GM18511 (cell line): ENCODE results near the gene TLR2.

Source experiments
- ATAC-seq: cut with Tn5 transposase; IDR thresholded peaks from one replicate; pipeline ENCODE4 v1.9.1; 2021; ENCODE audit warnings: mild to moderate bottlenecking, moderate library complexity; ENCODE audit not compliant: unreplicated experiment

Gene TLR2

DNA sequence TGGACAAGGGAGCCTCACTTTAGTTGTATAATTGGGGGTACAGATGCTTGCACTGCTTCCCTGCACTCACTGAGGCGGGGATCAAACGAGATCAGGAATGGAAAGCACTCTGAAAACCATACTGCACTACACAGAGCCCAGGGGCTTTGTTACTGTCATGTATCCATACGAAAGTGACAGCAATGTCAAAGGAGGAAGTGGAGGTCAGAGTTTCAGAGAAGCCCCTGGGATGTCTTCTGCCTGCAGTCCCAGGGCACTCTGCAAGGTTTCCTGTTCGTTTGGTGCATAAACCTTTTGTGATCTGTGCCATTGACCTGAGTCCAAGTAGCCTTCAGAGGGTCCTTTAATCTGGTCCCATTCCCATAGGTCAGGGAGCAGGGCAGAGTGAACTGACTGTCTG, 44.6 kb downstream of the TLR2 start:
- peak; percentile 69 for ATAC-seq

DNA sequence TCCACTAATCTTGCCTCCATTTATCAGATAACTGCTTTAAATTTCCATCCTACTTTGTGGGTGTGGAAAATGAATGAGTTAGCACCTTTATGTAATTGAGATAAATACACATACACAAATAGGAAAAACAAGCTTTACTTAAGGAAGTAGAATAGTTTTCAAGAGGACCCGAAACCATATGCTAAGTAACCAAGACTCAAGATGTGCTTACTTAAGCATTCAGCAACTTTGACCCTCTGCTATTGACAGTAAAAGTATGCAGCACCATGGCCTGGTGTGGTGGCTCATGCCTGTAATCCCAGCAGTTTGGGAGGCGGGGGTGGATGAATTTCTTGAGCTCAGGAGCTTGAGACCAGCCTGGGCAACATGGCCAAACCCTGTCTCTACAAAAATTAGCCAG, 45.8 kb downstream of the TLR2 start:
- ATAC-seq = no peak

DNA sequence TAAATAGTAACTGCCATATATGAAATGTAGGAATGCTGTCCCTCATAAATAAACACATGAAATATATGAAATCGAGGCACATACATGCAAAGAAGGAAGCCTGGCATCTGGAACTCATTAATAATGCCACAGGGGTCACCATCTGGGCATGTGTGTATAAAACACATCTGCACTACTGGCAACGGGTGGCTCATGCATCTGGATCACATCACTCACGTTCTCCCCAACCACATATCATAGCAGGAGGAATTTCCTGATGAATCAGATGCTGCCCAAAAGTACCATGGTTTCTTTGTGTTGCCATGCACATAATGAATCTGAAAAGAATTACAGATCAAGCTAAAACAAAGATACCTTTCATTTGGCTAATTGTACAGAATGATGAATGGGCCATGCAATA, 47.2 kb downstream of the TLR2 start:
- ATAC-seq = no peak

DNA sequence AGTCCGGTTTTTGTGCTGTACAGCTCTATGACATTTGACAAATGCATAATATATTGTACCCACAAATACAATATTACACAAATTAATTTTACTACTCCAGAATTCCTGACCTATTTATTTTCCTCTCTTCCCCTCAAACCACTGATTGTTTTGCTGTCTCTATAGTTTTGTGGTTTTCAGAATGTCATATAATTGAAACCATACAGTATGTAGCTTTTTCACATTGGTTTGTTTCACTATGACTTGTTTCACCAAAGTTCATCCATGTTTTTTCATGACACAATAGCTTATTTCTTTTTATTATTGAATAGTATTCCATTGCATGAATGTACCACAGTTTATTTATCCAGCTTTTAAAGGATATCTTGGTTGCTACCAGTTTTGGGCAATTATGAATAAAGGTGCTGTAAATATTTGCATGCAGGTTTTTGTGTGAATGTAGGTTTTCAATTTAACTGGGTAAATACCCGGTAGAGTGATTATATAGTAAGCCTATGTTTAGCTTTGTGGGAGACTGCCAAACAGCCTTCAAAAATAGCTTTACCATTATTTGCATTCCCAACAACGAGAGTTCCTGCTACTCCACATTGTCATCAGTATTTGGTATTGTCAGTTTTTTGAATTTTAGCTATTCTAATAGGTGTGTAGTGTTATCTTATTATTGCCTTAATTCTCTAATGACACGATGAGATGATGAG, 49.8 kb downstream of the TLR2 start:
- ATAC-seq = peak; percentile 79

DNA sequence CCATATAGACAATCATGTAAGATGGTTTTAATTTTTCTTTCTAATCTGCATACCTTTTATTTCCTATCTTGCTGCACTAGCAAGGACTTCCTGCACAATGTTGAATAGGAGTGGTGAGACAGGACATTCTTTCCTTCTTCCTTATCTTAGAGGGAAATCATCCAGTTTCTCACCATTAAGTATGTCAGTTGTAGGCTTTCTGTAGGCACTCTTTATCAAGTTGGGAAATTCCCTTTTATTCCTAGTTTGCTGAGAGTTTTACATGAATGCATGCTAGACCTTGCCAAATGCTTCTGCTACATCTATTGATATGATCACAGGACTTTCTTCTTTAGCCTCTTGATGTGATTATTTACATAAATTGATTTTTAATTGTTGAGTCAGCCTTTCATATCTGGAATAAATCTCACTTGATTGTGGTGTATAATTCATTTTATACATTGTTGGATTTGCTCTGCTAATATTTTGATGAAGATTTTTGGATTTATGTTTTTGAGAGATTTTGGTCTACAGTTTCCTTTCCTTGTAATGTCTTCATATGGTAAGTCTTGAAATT, 51.9 kb downstream of the TLR2 start:
- ATAC-seq = no peak

DNA sequence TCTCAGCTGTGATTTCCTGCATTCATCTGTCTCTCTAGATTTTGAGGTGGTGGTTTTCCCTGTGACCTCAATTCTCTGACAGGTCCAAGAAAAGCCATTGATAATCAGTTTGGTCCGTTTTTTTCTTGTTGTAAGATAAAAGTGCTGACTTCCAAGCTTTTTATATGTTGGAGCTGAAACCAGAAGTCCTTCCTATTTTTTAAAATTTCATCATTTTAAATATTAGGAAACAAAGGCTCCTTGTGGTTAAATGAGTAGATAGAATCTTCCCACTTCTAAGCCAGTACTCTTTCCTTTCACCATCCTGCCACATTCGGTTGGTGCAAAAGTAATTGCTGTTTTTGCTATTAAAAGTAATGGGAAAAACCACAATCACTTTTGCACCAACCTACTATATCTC, 57.5 kb downstream of the TLR2 start:
- no peak for ATAC-seq

DNA sequence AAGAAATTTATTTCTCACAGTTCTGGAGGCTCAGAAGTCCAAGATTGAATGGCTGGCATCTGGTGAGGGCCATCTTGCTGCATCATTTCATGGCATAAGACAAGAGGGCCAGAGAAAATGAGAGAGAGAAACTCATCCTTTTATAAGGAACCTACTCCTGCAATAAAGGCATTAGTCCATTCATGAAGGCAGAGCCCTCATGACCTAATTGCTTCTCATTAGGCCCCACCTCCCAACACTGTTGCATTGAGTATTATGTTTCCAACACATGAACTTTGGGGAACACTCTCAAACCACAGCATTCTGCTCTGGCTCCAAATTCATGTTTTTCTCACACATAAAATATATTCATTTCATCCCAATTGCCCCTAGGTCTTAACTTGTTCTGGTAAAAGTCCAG, 61.6 kb downstream of the TLR2 start:
- ATAC-seq = no peak

DNA sequence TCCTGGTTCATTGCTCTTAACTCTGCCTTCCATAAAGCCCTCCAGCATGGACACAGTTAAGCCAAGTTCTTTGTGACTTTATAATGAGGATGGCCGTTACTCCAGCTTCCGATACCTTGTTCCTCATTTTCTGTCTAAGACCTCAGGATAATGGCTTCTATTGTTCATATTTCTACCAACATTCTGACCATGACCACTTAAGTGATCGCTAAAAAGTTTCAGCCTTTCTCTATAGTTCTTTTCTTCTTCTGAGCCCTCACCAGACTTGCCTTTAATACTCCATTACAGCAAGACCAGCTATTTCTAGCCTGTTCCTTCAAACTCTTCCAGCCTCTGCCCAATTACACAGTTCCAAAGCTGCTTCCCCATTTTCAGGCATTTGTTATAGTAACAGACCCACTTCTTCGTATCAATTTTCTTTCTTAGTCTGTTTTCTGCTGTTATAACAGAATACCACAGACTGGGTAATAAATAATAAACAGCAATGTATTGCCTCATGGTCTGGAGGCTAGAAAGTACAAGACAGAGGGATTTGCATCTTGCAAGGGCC, 63.4 kb downstream of the TLR2 start:
- no peak for ATAC-seq

DNA sequence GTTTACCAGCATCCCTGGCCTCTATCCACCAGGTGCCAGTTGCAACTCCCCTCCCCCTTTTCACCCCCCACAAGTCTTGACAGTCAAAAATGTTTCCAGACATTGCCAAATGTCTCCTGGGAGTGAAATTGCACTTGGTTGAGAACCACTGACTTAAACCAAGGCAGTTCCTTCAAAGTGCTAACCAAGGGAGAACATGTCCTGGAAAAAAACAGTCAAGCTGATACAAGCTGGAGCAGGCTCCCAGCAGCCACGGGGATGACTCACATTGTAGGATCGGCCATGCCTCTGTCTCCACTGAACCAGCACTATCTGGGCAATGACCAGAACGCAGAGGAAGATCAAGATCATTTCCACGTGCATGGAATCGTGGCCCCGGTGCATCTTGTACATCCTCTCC, 64.3 kb downstream of the TLR2 start:
- no peak for ATAC-seq

DNA sequence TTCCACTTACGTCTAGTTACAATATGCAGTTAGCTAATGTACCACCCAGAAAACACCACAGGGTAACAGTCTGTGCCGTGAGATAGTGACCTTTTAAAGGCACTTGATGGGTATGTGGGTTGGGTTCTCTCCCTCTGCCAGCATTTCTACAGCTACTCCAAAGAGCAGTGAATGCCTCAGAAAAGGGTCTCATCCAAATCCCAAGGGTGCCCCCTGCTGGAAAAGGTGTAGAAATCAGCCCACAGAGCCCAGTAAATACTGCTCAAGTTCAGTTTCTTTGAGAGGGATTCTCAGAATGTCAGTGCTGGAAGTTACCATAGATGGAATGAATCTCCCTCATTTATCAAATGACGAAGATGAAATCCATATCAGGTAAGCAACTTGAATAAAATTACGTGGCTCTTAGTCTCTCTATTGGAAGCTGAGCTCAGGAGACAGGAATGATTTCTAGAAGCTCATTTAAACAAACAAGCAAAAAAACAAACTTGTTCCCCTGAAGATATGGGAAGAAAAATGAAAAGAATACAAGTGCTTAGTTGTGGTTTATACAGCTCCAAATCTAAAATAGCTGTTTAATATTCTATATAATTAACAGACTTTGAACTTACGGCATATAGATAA, 66.2 kb downstream of the TLR2 start:
- ATAC-seq = peak; percentile 91

DNA sequence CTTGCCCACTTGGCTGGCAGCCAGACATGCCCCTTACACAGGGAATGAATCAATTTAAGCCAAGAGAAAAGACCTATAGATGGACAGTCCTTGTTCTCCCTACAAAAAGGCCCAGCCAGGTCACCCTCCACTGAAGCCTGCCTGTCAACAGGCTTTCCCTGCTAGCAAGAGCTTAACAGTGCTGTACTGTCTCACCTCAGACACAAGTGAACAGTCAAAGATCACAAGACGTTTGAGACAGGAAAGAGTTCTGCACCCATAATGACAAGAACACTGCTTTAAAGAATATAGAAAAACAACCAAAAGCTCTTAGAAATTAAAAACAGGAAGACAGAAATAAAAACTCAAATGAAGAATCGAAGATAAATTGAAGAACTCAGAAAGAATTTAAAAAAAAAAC, 71.1 kb downstream of the TLR2 start:
- ATAC-seq = no peak
